ENCODE data around the gene PRKACG. TPM values are rescaled to one million over a fixed set of nuclear protein-coding genes. Genes with fewer than 3 reads are reported as not detected.

Gene PRKACG
- total RNA-seq, 4 donors from 2014 or later, result not detected

DNA sequence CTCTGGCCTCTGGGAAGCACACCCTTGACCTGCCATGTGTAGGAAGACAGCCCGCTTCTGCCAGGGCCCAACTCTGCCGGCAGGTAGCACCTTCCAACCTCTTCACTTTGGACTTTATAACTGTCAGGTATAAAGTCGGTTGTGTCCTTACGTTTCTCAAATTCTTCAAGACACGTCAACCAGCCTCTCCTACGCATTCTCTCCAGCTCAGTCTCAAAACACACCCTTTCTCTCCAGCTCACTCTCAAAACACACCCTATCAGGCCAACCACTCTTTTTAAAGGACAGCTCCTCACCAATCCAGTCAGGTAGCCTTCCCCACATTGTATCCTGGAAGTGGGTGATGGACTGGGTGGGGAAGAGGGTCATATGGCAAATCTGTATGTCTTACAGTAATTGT, 35.2 kb upstream of the PRKACG start:
- DNase-seq (ENCODE audit: low spot score) (no peak), ATAC-seq (ENCODE audit: low FRiP score) (peak; percentile 58)
- TF ChIP-seq, protein P1, sequence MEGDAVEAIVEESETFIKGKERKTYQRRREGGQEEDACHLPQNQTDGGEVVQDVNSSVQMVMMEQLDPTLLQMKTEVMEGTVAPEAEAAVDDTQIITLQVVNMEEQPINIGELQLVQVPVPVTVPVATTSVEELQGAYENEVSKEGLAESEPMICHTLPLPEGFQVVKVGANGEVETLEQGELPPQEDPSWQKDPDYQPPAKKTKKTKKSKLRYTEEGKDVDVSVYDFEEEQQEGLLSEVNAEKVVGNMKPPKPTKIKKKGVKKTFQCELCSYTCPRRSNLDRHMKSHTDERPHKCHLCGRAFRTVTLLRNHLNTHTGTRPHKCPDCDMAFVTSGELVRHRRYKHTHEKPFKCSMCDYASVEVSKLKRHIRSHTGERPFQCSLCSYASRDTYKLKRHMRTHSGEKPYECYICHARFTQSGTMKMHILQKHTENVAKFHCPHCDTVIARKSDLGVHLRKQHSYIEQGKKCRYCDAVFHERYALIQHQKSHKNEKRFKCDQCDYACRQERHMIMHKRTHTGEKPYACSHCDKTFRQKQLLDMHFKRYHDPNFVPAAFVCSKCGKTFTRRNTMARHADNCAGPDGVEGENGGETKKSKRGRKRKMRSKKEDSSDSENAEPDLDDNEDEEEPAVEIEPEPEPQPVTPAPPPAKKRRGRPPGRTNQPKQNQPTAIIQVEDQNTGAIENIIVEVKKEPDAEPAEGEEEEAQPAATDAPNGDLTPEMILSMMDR (IDR thresholded peaks at IDR 0.05), result no peak

DNA sequence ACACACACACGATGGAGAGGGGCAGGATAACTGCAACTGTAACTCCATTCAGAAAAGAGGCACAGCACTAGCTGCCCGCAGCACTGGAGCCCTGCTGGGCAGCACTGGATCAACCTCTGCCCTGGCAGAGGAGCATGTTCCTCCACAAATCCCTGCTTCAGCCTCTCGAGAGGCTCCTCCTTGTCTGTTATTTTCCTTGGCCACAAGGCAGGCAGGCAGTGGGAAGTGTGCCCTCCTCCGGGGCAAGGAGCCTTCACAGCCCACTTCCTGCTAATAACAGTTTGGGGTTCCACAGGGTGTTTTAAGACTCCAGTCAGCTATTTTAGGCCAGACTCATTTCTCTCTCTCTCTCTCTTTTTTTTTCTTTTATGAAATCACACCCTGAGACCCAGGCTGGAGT, 33.5 kb upstream of the PRKACG start:
- DNase-seq (ENCODE audit: low spot score), result no peak
- TF ChIP-seq, protein P1 (IDR thresholded peaks at IDR 0.05), result no peak
- ATAC-seq (ENCODE audit: low FRiP score), result no peak

DNA sequence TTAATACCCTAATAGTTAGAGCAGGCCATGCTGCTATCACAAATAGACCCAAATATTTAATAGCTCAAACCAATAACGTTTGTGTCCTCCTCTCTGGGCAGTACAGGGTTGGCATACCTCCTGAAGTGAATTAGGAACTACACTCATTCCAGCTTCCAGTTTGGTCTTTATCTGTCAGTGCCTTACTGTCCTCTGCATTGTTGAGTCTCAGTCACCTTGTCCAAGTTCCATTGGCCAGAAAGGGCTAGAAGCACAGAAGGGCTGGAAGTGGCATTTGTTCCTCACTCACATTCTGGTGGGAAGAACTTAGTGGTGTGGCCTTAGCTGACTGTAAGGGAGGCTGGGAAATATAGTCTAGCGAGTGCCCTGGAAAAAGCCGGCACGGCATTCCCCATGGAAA, 32.8 kb upstream of the PRKACG start:
- ATAC-seq (ENCODE audit: low FRiP score) (no peak), DNase-seq (ENCODE audit: low spot score) (no peak)
- TF ChIP-seq, protein P1 (IDR thresholded peaks at IDR 0.05), result no peak

DNA sequence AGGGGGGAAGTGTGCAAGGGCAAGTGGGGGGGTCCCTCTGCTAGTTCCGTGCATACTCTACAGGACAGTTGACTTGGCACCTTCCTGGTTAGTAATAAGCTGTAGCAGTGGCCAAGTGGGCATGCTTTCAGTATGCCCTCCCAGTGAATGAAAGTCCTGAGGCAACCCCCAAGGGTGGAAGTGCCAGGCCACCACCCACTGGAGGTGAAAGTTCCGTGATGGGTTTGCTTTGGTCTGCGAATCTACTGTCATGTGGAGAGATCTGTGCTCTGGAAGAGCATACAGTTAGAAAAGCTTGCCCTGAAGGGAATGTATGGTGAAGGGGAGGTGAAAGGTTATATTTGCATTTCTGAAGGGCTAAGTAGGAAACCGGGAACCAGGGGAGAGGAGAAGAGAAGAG, 31.9 kb upstream of the PRKACG start:
- TF ChIP-seq, protein P1 (IDR thresholded peaks at IDR 0.05), result no peak
- no peak for ATAC-seq (ENCODE audit: low FRiP score)
- DNase-seq (ENCODE audit: low spot score), result no peak

DNA sequence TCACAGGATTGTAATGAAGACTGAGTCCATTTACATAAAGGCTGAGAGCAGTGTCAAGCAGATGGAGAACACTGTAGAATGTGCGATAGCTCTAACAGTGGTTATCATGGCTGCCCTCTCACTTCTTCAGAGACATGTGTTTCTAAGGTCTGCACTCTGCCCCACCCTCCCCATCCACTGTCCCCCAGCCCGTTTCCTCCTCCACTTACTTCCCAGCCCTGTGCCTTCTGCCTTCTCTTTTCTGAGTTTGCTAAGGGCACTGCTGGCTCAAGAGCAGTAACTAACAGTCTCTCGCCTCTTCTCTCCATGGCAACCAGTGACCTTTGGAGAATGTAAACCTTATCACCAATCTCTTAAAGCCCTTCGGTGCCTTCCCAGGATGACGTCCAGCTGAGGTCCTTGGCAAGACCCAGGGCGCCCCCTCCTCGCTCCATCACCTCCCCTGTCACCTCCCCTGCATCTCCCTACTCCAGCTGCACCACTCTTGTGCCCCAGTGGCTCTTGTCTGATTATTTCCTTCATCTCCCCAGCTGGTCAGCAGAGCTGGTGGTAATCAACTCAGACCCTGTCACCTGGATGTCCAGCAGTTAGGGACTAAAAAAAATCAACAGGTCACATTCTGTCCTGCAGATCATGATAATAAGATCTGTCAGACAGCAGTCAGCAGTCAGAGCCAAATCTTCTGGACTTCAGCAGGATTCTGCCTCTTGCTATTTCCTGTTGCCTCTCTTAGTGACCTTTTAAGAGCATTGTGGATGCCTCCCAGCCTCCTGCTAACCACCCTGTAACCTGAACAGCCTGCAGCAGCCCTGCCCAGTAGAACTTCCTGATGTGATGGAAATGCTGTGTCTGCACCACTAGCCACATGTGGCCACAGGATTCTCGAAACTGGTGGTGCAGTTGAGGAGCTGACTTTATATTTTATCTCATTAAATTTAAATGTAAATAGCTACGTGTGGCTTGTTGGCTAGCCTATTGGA, 30.6 kb upstream of the PRKACG start:
- DNase-seq (ENCODE audit: low spot score) (no peak), ATAC-seq (ENCODE audit: low FRiP score) (no peak)
- TF ChIP-seq, protein P1 (IDR thresholded peaks at IDR 0.05), result no peak

DNA sequence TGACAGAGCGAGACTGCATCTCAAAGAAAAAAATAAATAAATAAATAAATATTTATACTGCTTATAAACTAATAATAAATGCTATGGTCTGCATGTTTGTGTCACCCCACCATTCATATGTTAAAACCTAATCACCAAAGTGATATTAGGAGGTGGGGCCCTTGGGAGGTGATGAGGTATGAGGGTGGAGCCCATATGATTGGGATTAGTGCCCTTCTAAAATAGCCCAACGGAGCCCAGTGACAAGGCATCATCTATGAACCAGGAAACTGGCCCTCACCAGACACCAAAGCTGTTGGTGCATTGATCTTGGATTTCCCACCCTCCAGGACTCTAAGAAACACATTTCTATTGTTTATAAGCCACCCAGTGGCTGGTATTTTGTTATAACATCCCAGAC, 26.7 kb upstream of the PRKACG start:
- TF ChIP-seq, protein P1 (IDR thresholded peaks at IDR 0.05), result no peak
- ATAC-seq (ENCODE audit: low FRiP score) (no peak), DNase-seq (ENCODE audit: low spot score) (no peak)

DNA sequence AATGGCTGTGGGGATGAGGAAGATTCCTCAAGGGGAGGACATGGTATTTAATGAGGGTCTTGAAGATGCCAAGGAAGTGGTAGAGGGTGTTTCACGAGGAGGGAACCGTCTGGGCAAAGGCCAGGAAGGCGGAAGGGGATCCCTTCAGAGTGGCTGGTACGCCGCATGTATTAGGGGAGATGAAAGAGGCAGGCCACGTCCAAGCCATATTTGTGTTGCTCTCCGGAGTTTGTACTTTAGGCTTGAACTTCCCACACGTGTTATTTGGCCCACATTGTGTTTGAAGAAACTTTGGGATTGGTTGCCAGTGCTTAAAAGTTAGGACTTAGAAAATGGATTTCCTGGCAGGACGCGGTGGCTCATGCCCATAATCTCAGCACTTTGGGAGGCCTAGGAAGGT, 22.9 kb upstream of the PRKACG start:
- TF ChIP-seq, protein P1 (IDR thresholded peaks at IDR 0.05), result no peak
- DNase-seq (ENCODE audit: low spot score) (no peak), ATAC-seq (ENCODE audit: low FRiP score) (no peak)
